HG03469 (cell line): Measurements from ENCODE around the gene EXOC3L2.

Experiments used
- ATAC-seq: cut with Tn5 transposase; IDR thresholded peaks from one replicate; pipeline ENCODE4 v1.9.1; 2021; ENCODE audit warnings: mild to moderate bottlenecking, moderate library complexity, moderate number of reproducible peaks; ENCODE audit not compliant: unreplicated experiment

Gene EXOC3L2

GRCh38 chr19:45223879-45224278 lies 21.3 kb downstream of the EXOC3L2 start:
- no peak for ATAC-seq

- no peak for ATAC-seq
Observed at GRCh38 chr19:45222724-45223123, 22.5 kb downstream of the EXOC3L2 start.

GRCh38 chr19:45218911-45219743 lies 26.1 kb downstream of the EXOC3L2 start:
- no peak for ATAC-seq

- ATAC-seq, result no peak
Observed at GRCh38 chr19:45218426-45218825, 26.8 kb downstream of the EXOC3L2 start.

GRCh38 chr19:45217957-45218334 lies 27.3 kb downstream of the EXOC3L2 start:
- ATAC-seq, result no peak

- ATAC-seq, result no peak
Observed at GRCh38 chr19:45217193-45217956, 27.8 kb downstream of the EXOC3L2 start.

GRCh38 chr19:45216667-45217066 lies 28.5 kb downstream of the EXOC3L2 start:
- no peak for ATAC-seq

GRCh38 chr19:45215391-45216191 lies 29.6 kb downstream of the EXOC3L2 start:
- no peak for ATAC-seq

- no peak for ATAC-seq
Observed at GRCh38 chr19:45213031-45213430, 32.2 kb downstream of the EXOC3L2 start.

GRCh38 chr19:45211751-45212381 lies 33.3 kb downstream of the EXOC3L2 start:
- ATAC-seq, result no peak

GRCh38 chr19:45206328-45206727 lies 38.9 kb downstream of the EXOC3L2 start:
- no peak for ATAC-seq

- no peak for ATAC-seq
Observed at GRCh38 chr19:45205810-45206209, 39.4 kb downstream of the EXOC3L2 start.

GRCh38 chr19:45202637-45203036 lies 42.6 kb downstream of the EXOC3L2 start:
- no peak for ATAC-seq

GRCh38 chr19:45200568-45200967 lies 44.6 kb downstream of the EXOC3L2 start:
- ATAC-seq, result no peak

- ATAC-seq, result no peak
Observed at GRCh38 chr19:45195764-45196163, 49.4 kb downstream of the EXOC3L2 start.

GRCh38 chr19:45191375-45191774 lies 53.8 kb downstream of the EXOC3L2 start:
- no peak for ATAC-seq

GRCh38 chr19:45189971-45190370 lies 55.2 kb downstream of the EXOC3L2 start:
- ATAC-seq, result no peak

- no peak for ATAC-seq
Observed at GRCh38 chr19:45187421-45188100, 57.6 kb downstream of the EXOC3L2 start.

- no peak for ATAC-seq
Observed at GRCh38 chr19:45186509-45187334, 58.5 kb downstream of the EXOC3L2 start.
